ENCODE measurements around the gene PRSS38. TPM values are rescaled to one million over a fixed set of nuclear protein-coding genes. Genes with fewer than 3 reads are reported as not detected.

The PRSS38 gene
- total and polyA plus RNA-seq, 2 donors from 2014 or later = not detected

DNA sequence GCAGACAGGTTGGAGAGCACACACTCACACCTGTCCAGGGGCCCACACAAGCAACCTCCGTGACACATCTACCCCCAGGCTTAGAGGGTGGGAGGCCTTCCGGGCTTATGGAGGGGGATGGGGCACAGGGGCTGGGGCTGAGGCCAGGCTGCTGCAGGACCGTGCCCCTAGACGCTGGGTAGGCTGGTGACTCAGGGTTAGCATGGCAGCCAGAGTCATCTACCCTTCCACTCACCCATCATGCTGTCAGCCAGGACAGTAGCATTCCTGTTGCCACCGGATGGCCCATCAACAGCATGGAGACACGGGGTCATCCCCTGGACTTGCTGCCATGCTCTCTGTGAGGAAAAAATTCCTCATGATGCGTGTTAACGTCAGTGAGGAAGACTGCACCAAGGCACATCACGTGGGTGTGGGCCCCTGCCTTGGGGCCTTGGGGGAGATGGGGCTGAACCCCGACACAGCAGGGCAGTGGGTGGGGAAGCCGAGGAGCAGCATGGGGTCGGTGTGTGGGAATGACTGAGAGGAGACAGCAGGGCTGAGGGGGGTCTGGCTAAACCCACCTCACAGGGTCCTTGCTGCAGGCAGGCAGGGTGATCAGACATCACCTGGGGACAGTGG is 79.5 kb downstream of the PRSS38 start:
- Histone ChIP-seq H3K27ac (ENCODE audit: low read depth in 2 of 2, low read length in 2 of 2) (no peak overlapping the region), H3K36me3 (ENCODE audit: control insufficient read depth in 2 of 3, insufficient read depth in 3 of 3, low read length in 3 of 3) (no peaks in the 10 kb centered on the region), H3K9me3 (ENCODE audit: control insufficient read depth in 2 of 3, insufficient read depth in 1 of 3, low read length in 3 of 3) (no peaks in the 10 kb centered on the region), H3K9ac (ENCODE audit: low read length in 3 of 3) (no peak overlapping the region), H3K4me3 (ENCODE audit: low read length in 3 of 3) (no peak overlapping the region), H3K4me1 (ENCODE audit: control insufficient read depth in 2 of 3, insufficient read depth in 2 of 3, low read depth in 1 of 3, low read length in 3 of 3) (no peaks in the 10 kb centered on the region), H3K27me3 (ENCODE audit: control insufficient read depth, insufficient read depth, low read length) (no peaks in the 10 kb centered on the region)
- TF ChIP-seq CTCF (IDR thresholded peaks at IDR 0.05; ENCODE audit: borderline replicate concordance, extremely low read depth, insufficient read depth) = no peak
- peak in 2 of 5 donors; percentile 33 to 44 for DNase-seq
- no peak for FAIRE-seq
- intact Hi-C loops (cut with DNase I) = no loop called here

Other genes with a start within 250 kb of the PRSS38 start
- 15.9 TPM for gene JMJD4, start 80.4 kb upstream of the PRSS38 start, total RNA-seq
- gene JMJD4, start 80.4 kb upstream of the PRSS38 start, polyA plus RNA-seq (ENCODE audit: insufficient read depth, low read depth, low replicate concordance) = 12.6 TPM
- 32.4 TPM for gene SNAP47, start 80.2 kb upstream of the PRSS38 start, total RNA-seq
- gene SNAP47, start 80.2 kb upstream of the PRSS38 start, polyA plus RNA-seq (ENCODE audit: insufficient read depth, low read depth, low replicate concordance) = 31.6 TPM
- 3.1 TPM for gene WNT9A, start 132.3 kb downstream of the PRSS38 start, total RNA-seq
- gene WNT9A, start 132.3 kb downstream of the PRSS38 start, polyA plus RNA-seq (ENCODE audit: insufficient read depth, low read depth, low replicate concordance) = 0.58 TPM
- not detected for gene WNT3A, start 191.3 kb downstream of the PRSS38 start, total RNA-seq
- not detected for gene WNT3A, start 191.3 kb downstream of the PRSS38 start, polyA plus RNA-seq (ENCODE audit: insufficient read depth, low read depth, low replicate concordance)